MM.1S (cell line): ENCODE data around the gene NTM.
"Not testable (repeated sequence)": the region's sequence is repeated elsewhere in the genome, so short reads cannot be mapped to it uniquely, and the experiment has no call there.

ENCODE experiments used
- EZH2 ChIP-seq: fragments of 300-600 bp; sonication (generic); optimal IDR thresholded peaks from 2 replicates; pipeline ENCODE3; 2017; ENCODE audit warnings: low read depth, mild to moderate bottlenecking, antibody characterized with exemption, low read length, mixed read lengths
- EZH2phosphoT487 ChIP-seq: fragments of 300-600 bp; sonication (generic); IDR thresholded peaks from 2 replicates; pipeline ENCODE4 v1.6.1; 2018; ENCODE audit warnings: antibody characterized with exemption, low read length
- TF ChIP-seq, protein P1 (sequence below): fragments of 300-600 bp; sonication (generic); IDR thresholded peaks from 2 replicates; pipeline ENCODE4 v1.5.1; 2016; ENCODE audit warnings: antibody characterized with exemption, low read length, mixed read lengths

DNA sequence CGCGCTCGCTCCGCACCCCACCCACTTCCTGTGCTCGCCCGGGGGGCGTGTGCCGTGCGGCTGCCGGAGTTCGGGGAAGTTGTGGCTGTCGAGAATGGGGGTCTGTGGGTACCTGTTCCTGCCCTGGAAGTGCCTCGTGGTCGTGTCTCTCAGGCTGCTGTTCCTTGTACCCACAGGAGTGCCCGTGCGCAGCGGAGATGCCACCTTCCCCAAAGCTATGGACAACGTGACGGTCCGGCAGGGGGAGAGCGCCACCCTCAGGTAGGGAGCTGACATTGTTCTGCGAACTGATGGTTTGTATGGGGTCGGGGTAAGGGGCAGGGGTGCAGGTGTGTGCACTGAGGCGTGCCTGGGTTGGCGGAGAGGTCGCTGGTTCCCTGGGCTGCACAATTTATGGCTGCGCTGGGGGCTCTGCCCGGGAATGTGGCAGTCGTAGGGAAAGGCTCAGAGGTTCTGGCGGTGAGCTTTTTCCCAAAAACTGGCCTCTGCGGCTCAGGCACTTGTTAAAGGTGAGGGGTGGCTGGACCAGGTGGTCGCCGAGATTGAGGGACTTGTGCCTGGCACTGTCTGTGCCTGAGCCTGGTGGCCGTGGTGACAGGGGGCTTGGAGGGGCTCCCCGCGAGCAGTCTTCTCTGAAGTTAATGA lies 541.1 kb downstream of the NTM start:
- TF ChIP-seq EZH2, EZH2phosphoT487: not testable (repeated sequence)
- TF ChIP-seq, protein P1, sequence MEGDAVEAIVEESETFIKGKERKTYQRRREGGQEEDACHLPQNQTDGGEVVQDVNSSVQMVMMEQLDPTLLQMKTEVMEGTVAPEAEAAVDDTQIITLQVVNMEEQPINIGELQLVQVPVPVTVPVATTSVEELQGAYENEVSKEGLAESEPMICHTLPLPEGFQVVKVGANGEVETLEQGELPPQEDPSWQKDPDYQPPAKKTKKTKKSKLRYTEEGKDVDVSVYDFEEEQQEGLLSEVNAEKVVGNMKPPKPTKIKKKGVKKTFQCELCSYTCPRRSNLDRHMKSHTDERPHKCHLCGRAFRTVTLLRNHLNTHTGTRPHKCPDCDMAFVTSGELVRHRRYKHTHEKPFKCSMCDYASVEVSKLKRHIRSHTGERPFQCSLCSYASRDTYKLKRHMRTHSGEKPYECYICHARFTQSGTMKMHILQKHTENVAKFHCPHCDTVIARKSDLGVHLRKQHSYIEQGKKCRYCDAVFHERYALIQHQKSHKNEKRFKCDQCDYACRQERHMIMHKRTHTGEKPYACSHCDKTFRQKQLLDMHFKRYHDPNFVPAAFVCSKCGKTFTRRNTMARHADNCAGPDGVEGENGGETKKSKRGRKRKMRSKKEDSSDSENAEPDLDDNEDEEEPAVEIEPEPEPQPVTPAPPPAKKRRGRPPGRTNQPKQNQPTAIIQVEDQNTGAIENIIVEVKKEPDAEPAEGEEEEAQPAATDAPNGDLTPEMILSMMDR, result not testable (repeated sequence)
